K562 (cell line): ENCODE measurements around the gene C1orf87.

Experiments
- PATZ1 ChIP-seq: fragments of 250-450 bp; sonication (Bioruptor Pico); IDR thresholded peaks from 2 replicates; pipeline ENCODE4 v1.5.0; 2020; ENCODE audit warnings: mild to moderate bottlenecking, borderline replicate concordance
- SRF ChIP-seq, 2 experiments: fragments of 250-450, 450-650 bp in 1 of 2; sonication (Bioruptor Pico) in 1 of 2; sonication (generic) in 1 of 2; formaldehyde crosslinking; IDR thresholded peaks; 2 replicates each; pipeline versions ENCODE4 v1.5.0 to v1.5.1; 2020 to 2022; ENCODE audit warnings: mild to moderate bottlenecking in 1 of 2, missing genetic modification reagents in 1 of 2
- SRSF9 ChIP-seq: fragments of 200-400 bp; formaldehyde crosslinking; IDR thresholded peaks from 2 replicates; pipeline ENCODE4 v1.6.1; 2017; ENCODE audit warnings: low read depth, low read length, borderline replicate concordance
- TGIF2 ChIP-seq: sonication (generic); formaldehyde crosslinking; IDR thresholded peaks from 2 replicates; pipeline ENCODE4 v1.8.1; 2022; ENCODE audit warnings: mild to moderate bottlenecking, missing genetic modification reagents, moderate library complexity
- TF ChIP-seq, protein P1 (sequence below), 3 experiments: fragments of 200-800 bp in 1 of 3; fragments of 250-450 bp in 1 of 3; fragments of 450-650 bp in 1 of 3; sonication (Bioruptor Pico) in 1 of 3; sonication (Bioruptor generic) in 1 of 3; formaldehyde crosslinking in 1 of 3; IDR thresholded peaks; 2 replicates each; pipeline versions ENCODE4 v1.6.1 to v1.8.0; 2016 to 2022; ENCODE audit warnings: mild to moderate bottlenecking in 2 of 3, missing genetic modification characterization in 2 of 3, missing compliant biosample characterization in 1 of 3, moderate library complexity in 1 of 3

DNA sequence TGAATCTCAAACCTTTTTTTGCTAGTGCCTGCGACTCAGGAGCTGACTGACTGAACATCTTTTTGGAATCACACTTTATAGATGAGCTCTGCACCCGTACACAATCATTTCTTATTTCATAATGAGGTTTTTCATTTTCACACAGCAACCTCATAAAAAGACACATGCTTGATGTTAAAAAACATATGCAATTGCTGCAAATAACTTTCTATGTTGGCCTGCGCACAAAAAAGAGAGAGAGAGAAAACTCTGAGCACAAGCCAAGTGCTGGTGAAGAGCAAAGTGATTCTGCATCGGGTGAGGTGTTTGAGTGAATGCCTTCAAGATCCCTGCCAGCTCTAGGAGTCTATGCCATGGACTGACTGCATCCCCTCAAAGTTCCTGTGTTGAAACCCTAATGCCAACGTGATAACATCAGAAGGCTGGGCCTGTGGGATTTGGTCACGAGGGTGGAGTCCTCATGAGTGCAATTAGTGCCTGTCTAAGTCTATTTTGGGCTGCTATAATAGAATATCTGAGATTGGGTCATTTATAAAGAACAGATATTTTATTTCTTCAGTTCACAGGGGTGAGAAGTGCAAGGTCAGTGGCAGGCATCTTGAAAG is 36.6 kb downstream of the C1orf87 start:
- TF ChIP-seq, protein P1, sequence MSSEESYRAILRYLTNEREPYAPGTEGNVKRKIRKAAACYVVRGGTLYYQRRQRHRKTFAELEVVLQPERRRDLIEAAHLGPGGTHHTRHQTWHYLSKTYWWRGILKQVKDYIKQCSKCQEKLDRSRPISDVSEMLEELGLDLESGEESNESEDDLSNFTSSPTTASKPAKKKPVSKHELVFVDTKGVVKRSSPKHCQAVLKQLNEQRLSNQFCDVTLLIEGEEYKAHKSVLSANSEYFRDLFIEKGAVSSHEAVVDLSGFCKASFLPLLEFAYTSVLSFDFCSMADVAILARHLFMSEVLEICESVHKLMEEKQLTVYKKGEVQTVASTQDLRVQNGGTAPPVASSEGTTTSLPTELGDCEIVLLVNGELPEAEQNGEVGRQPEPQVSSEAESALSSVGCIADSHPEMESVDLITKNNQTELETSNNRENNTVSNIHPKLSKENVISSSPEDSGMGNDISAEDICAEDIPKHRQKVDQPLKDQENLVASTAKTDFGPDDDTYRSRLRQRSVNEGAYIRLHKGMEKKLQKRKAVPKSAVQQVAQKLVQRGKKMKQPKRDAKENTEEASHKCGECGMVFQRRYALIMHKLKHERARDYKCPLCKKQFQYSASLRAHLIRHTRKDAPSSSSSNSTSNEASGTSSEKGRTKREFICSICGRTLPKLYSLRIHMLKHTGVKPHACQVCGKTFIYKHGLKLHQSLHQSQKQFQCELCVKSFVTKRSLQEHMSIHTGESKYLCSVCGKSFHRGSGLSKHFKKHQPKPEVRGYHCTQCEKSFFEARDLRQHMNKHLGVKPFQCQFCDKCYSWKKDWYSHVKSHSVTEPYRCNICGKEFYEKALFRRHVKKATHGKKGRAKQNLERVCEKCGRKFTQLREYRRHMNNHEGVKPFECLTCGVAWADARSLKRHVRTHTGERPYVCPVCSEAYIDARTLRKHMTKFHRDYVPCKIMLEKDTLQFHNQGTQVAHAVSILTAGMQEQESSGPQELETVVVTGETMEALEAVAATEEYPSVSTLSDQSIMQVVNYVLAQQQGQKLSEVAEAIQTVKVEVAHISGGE (CRISPR knock-in tag; IDR thresholded peaks at IDR 0.05): no peak
- TF ChIP-seq SRSF9 (no peak), SRF (CRISPR knock-in tag; IDR thresholded peaks at IDR 0.05) (no peak), PATZ1 (CRISPR knock-in tag) (no peak), TGIF2 (CRISPR knock-in tag) (no peak)
